ENCODE data around the gene PNMT.
A peak's percentile ranks its signal among the peaks of the same experiment; 100 is the strongest.

Gene PNMT

DNA sequence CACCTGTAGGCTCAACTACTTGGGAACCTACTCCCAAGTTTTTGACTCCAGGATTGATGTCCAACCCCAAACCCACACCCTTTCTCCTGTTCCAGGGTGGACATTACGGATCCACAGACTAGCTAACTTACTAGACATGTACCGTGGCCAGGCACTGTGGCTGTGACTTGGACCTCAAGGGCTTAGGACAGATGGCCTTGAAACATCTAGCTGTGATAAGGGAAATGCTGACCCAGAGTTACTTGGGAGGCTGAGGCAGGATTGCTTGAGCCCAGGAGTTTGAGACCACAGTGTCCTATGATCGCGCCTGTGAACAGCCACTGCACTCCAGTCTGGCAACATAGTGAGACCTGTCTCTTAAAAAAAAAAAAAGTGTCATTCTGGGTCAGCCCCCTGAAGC is 27.2 kb upstream of the PNMT start:
- Mint-ChIP-seq H3K27ac (no peak overlapping the region), H3K9me3 (no peaks in the 10 kb centered on the region), H3K4me3 (no peak overlapping the region), H3K27me3 (no peaks in the 10 kb centered on the region), H3K4me1 (peaks cover 89% of the 10 kb centered on the region)
- DNase-seq (no peak), ATAC-seq (no peak)

DNA sequence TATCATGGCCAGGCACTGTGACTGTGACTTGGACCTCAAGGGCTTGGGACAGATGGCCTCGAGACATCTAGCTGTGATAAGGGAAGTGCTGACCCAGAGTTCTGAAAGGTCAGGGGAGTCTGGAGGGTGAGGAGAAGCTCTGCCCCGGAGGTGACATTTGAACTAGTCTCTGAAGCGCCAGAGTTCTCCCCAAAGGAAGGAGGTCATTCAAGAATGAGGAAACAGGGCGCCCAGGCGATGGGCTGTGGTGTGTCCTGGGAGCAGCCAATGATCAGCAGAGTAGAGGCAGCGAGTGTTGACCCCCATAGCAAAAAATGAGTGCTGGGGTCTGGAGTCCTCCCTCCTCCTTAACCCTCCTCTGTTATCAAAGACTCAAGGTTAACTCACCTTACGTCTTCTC is 26.4 kb upstream of the PNMT start:
- Mint-ChIP-seq H3K27ac (no peak overlapping the region), H3K4me1 (peaks cover 83% of the 10 kb centered on the region), H3K9me3 (no peaks in the 10 kb centered on the region), H3K4me3 (no peak overlapping the region), H3K27me3 (no peaks in the 10 kb centered on the region)
- DNase-seq, result no peak
- no peak for ATAC-seq

GRCh38 chr17:39642291-39643074 is 25.8 kb upstream of the PNMT start:
- peaks cover 82% of the 10 kb centered on the region for H3K4me1 Mint-ChIP-seq
- ATAC-seq (no peak), DNase-seq (no peak)
- H3K27ac Mint-ChIP-seq, result peak overlapping the region in 1 of 2 donors; percentile 27
- no peaks in the 10 kb centered on the region for H3K9me3 Mint-ChIP-seq
- H3K27me3 Mint-ChIP-seq, result no peaks in the 10 kb centered on the region
- H3K4me3 Mint-ChIP-seq, result no peak overlapping the region

- ATAC-seq (no peak), DNase-seq (no peak)
- Mint-ChIP-seq H3K4me3 (no peak overlapping the region), H3K9me3 (no peaks in the 10 kb centered on the region), H3K4me1 (peaks cover 75% of the 10 kb centered on the region), H3K27me3 (no peaks in the 10 kb centered on the region), H3K27ac (no peak overlapping the region)
Observed at GRCh38 chr17:39643271-39643670, 25.0 kb upstream of the PNMT start.

DNA sequence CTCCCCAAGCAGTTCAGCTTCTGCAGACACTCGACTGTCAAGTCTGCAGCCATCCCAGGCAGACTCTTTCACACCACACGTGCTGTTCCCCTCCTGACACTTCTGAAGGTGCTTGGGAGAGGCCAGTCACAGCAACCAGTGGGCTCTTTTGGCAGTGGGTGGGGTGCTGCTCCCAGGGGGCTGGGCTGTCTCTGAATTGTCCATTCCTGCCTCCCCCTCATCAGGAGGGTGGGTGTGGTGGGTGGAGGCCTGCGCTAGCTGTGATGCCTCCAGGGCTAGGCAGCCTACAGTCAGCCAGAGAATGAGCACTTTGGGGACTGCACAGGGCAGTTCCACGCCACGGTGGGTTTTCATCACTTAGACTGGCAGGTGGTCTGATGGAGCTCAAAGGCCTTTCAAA is 21.0 kb upstream of the PNMT start:
- Mint-ChIP-seq H3K9me3 (no peaks in the 10 kb centered on the region), H3K4me3 (no peak overlapping the region), H3K27me3 (no peaks in the 10 kb centered on the region), H3K27ac (no peak overlapping the region), H3K4me1 (peaks cover 59% of the 10 kb centered on the region)
- DNase-seq (no peak), ATAC-seq (no peak)

- H3K4me1 Mint-ChIP-seq, result peaks cover 59% of the 10 kb centered on the region
- H3K27ac Mint-ChIP-seq, result no peak overlapping the region
- no peaks in the 10 kb centered on the region for H3K9me3 Mint-ChIP-seq
- ATAC-seq (no peak), DNase-seq (no peak)
- H3K4me3 Mint-ChIP-seq, result no peak overlapping the region
- H3K27me3 Mint-ChIP-seq, result no peaks in the 10 kb centered on the region
Observed at GRCh38 chr17:39648616-39649366, 19.5 kb upstream of the PNMT start.

- peaks cover 59% of the 10 kb centered on the region for H3K4me1 Mint-ChIP-seq
- no peak overlapping the region for H3K4me3 Mint-ChIP-seq
- no peaks in the 10 kb centered on the region for H3K9me3 Mint-ChIP-seq
- no peaks in the 10 kb centered on the region for H3K27me3 Mint-ChIP-seq
- no peak for ATAC-seq
- peak overlapping the region in 1 of 2 donors; percentile 8 for H3K27ac Mint-ChIP-seq
- DNase-seq, result no peak
Observed at GRCh38 chr17:39650121-39650579, 18.1 kb upstream of the PNMT start.

GRCh38 chr17:39651923-39652586 is 16.2 kb upstream of the PNMT start:
- Mint-ChIP-seq H3K4me3 (no peak overlapping the region), H3K27ac (peak overlapping the region; percentile 29 to 92), H3K9me3 (no peaks in the 10 kb centered on the region), H3K4me1 (peaks cover 66% of the 10 kb centered on the region), H3K27me3 (no peaks in the 10 kb centered on the region)
- ATAC-seq, result no peak
- DNase-seq, result no peak

DNA sequence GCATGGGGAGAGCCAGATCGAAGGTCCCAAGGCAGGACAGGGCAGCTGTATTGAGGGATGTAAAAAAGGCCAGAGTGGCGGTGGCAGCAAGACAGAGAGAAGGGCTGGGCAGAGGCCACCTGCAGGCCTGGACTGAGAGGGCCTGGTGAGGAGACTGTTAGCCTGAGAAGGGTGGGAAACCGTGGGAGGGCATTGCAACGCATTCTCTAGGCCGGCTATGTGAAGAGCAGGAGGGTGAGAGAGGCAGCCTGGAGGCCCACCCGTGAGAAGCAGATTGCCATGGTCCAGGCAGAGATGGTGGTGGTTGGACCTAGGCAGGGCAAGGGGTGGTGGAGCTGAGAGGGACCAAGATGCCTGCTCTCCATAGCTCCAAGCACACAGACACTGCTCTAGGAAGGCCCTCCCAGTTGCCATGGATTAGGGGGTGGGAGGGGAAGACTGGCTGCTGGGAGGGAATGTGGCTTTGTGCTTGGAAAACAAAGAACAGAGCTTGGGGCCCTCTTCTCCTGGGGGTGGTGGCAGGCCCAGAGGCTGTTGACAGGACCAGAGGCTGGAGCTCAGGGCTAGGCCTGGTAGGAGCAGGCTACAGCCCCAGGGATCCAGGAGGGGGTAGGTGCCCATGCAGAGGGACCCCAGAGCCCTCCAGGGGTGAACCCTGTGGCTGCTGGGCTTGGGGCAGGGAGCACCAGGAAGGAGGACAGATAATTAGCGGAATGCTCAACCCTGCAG is 15.5 kb upstream of the PNMT start:
- DNase-seq, result no peak
- no peaks in the 10 kb centered on the region for H3K27me3 Mint-ChIP-seq
- peaks cover 71% of the 10 kb centered on the region for H3K4me1 Mint-ChIP-seq
- ATAC-seq, result peak; percentile 5
- H3K9me3 Mint-ChIP-seq, result no peaks in the 10 kb centered on the region
- no peak overlapping the region for H3K4me3 Mint-ChIP-seq
- peak overlapping the region in 1 of 2 donors; percentile 92 for H3K27ac Mint-ChIP-seq

DNA sequence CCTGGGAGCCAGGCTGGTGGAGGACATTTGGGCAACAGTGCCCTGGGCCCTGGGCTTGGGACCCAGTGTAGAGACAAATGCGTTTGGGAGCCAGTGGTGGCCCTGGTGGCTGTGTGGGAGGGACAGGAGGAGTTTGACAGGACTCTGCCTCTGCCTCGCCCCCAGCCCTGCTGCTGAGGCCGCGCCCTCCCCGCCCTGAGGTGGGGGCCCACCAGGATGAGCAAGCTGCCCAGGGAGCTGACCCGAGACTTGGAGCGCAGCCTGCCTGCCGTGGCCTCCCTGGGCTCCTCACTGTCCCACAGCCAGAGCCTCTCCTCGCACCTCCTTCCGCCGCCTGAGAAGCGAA is 15.0 kb upstream of the PNMT start:
- Mint-ChIP-seq H3K9me3 (no peaks in the 10 kb centered on the region), H3K4me1 (peaks cover 76% of the 10 kb centered on the region), H3K4me3 (no peak overlapping the region), H3K27me3 (no peaks in the 10 kb centered on the region), H3K27ac (no peak overlapping the region)
- ATAC-seq, result peak; percentile 18
- no peak for DNase-seq

DNA sequence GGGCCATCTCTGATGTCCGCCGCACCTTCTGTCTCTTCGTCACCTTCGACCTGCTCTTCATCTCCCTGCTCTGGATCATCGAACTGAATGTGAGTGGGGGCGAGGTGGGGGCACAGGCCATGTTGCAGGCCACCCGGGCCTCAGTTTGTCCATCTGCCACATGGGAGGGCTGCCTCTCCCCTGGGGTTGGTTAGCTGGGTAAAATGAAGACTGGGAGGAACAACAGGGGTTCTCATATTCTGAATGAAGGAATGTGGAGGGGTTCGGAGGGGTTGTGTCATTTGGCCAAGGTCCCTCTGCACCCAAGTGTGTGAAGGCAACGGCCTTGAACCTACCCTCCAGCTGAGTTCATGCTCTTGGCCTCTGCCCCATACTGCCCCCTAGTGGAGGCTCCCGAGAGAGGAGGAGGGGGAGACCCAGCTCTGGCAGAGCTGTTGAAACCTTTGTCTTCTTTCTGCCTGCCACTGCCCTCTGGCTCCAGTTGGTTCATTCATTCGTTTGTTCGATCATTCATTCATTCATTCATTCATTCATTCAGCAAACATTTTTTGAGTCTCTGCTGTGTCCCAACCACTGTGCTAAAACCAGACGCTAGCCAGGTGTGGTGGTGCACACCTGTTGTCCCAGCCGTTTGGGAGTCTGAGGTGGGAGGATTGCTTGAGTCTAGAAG is 14.5 kb upstream of the PNMT start:
- H3K4me3 Mint-ChIP-seq, result no peak overlapping the region
- no peaks in the 10 kb centered on the region for H3K27me3 Mint-ChIP-seq
- peak overlapping the region in 1 of 2 donors; percentile 21 for H3K27ac Mint-ChIP-seq
- ATAC-seq, result peak; percentile 82
- H3K9me3 Mint-ChIP-seq, result no peaks in the 10 kb centered on the region
- H3K4me1 Mint-ChIP-seq, result peaks cover 81% of the 10 kb centered on the region
- DNase-seq, result peak; percentile 72 to 76

GRCh38 chr17:39655105-39655504 is 13.1 kb upstream of the PNMT start:
- no peaks in the 10 kb centered on the region for H3K9me3 Mint-ChIP-seq

DNA sequence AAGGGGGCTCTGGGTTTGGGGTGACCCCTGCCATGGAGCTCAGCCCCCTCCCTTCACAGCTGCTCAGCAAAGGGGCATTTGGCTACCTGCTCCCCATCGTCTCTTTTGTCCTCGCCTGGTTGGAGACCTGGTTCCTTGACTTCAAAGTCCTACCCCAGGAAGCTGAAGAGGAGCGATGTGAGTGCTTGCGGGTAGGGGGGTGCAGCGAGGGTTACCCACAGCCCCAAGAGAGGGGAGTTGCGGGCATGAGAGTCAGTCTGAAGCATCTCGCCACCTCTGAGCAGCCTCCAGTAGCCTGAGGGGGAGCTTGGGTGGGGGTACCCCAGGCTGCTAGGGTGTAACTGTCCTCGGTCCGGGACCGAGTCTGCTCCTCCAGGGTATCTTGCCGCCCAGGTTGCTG is 9.9 kb upstream of the PNMT start:
- DNase-seq, result no peak

More at GRCh38 chr17:39655105-39655504, 13.1 kb upstream of the PNMT start:
- H3K4me1 Mint-ChIP-seq, result peaks cover 91% of the 10 kb centered on the region
- ATAC-seq, result no peak
- no peaks in the 10 kb centered on the region for H3K27me3 Mint-ChIP-seq
- H3K4me3 Mint-ChIP-seq, result no peak overlapping the region
- no peak for DNase-seq
- H3K27ac Mint-ChIP-seq, result no peak overlapping the region

GRCh38 chr17:39658760-39659159 is 9.5 kb upstream of the PNMT start:
- no peak for ATAC-seq
- Mint-ChIP-seq H3K27ac (no peak overlapping the region), H3K4me3 (no peak overlapping the region)

More for the DNA sequence above, 9.9 kb upstream of the PNMT start:
- Mint-ChIP-seq H3K4me3 (peak overlapping the region in 1 of 2 donors; percentile 50), H3K9me3 (no peaks in the 10 kb centered on the region), H3K4me1 (peaks cover 68% of the 10 kb centered on the region), H3K27ac (peak overlapping the region in 1 of 2 donors; percentile 94), H3K27me3 (no peaks in the 10 kb centered on the region)
- no peak for ATAC-seq

More at GRCh38 chr17:39658760-39659159, 9.5 kb upstream of the PNMT start:
- no peaks in the 10 kb centered on the region for H3K27me3 Mint-ChIP-seq
- DNase-seq, result no peak
- H3K4me1 Mint-ChIP-seq, result peaks cover 65% of the 10 kb centered on the region
- no peaks in the 10 kb centered on the region for H3K9me3 Mint-ChIP-seq
